Measurements from ENCODE around the gene BRPF3. TPM values are rescaled to one million over a fixed set of nuclear protein-coding genes. Genes with fewer than 3 reads are reported as not detected.

Gene BRPF3
- total RNA-seq, 1 donor from 2014 or later: 12.5 TPM

- H3K4me3 ChIP-seq (ENCODE audit: low read length in 3 of 3): no peak overlapping the region
- H3K9me3 ChIP-seq (ENCODE audit: control insufficient read depth in 3 of 3, low read length in 3 of 3): no peaks in the 10 kb centered on the region
- peaks cover 0 to 6% (median 0%) of the 10 kb centered on the region in 3 donors for H3K4me1 ChIP-seq (ENCODE audit: control insufficient read depth in 3 of 3, insufficient read depth in 3 of 3, low read length in 3 of 3)
- no peaks in the 10 kb centered on the region for H3K36me3 ChIP-seq (ENCODE audit: control insufficient read depth in 3 of 3, insufficient read depth in 3 of 3, low read length in 3 of 3)
- H3K27me3 ChIP-seq (ENCODE audit: control insufficient read depth in 3 of 3, insufficient read depth in 3 of 3, low read length in 3 of 3): no peaks in the 10 kb centered on the region
- no peak overlapping the region for H3K9ac ChIP-seq (ENCODE audit: low read depth in 1 of 3, low read length in 3 of 3)
- H3K27ac ChIP-seq (ENCODE audit: low read depth, low read length): no peak overlapping the region
These were observed 55.5 kb downstream of the BRPF3 start for GRCh38 chr6:36252005-36252404.

GRCh38 chr6:36263390-36264000, 67.0 kb downstream of the BRPF3 start:
- H3K9me3 ChIP-seq (ENCODE audit: control insufficient read depth in 3 of 3, low read length in 3 of 3): peaks cover 2 to 8% (median 5%) of the 10 kb centered on the region in 3 donors
- H3K36me3 ChIP-seq (ENCODE audit: control insufficient read depth in 3 of 3, insufficient read depth in 3 of 3, low read length in 3 of 3): no peaks in the 10 kb centered on the region
- H3K4me3 ChIP-seq (ENCODE audit: low read length in 3 of 3): no peak overlapping the region
- peaks cover 5 to 10% (median 8%) of the 10 kb centered on the region in 3 donors for H3K27me3 ChIP-seq (ENCODE audit: control insufficient read depth in 3 of 3, insufficient read depth in 3 of 3, low read length in 3 of 3)
- no peaks in the 10 kb centered on the region for H3K4me1 ChIP-seq (ENCODE audit: control insufficient read depth in 3 of 3, insufficient read depth in 3 of 3, low read length in 3 of 3)
- no peak overlapping the region for H3K9ac ChIP-seq (ENCODE audit: low read depth in 1 of 3, low read length in 3 of 3)
- H3K27ac ChIP-seq (ENCODE audit: low read depth, low read length): no peak overlapping the region

GRCh38 chr6:36265744-36266143, 69.2 kb downstream of the BRPF3 start:
- H3K9ac ChIP-seq (ENCODE audit: low read depth in 1 of 3, low read length in 3 of 3): no peak overlapping the region
- H3K4me1 ChIP-seq (ENCODE audit: control insufficient read depth in 3 of 3, insufficient read depth in 3 of 3, low read length in 3 of 3): no peaks in the 10 kb centered on the region
- H3K9me3 ChIP-seq (ENCODE audit: control insufficient read depth in 3 of 3, low read length in 3 of 3): peaks cover 2 to 8% (median 5%) of the 10 kb centered on the region in 3 donors
- no peaks in the 10 kb centered on the region for H3K36me3 ChIP-seq (ENCODE audit: control insufficient read depth in 3 of 3, insufficient read depth in 3 of 3, low read length in 3 of 3)
- peaks cover 22 to 28% (median 26%) of the 10 kb centered on the region in 3 donors for H3K27me3 ChIP-seq (ENCODE audit: control insufficient read depth in 3 of 3, insufficient read depth in 3 of 3, low read length in 3 of 3)
- no peak overlapping the region for H3K4me3 ChIP-seq (ENCODE audit: low read length in 3 of 3)
- H3K27ac ChIP-seq (ENCODE audit: low read depth, low read length): no peak overlapping the region

- Histone ChIP-seq H3K4me1 (ENCODE audit: control insufficient read depth in 3 of 3, insufficient read depth in 3 of 3, low read length in 3 of 3) (no peaks in the 10 kb centered on the region), H3K9ac (ENCODE audit: low read depth in 1 of 3, low read length in 3 of 3) (no peak overlapping the region), H3K27ac (ENCODE audit: low read depth, low read length) (no peak overlapping the region), H3K9me3 (ENCODE audit: control insufficient read depth in 3 of 3, low read length in 3 of 3) (peaks cover 2 to 8% (median 5%) of the 10 kb centered on the region in 3 donors), H3K4me3 (ENCODE audit: low read length in 3 of 3) (no peak overlapping the region), H3K36me3 (ENCODE audit: control insufficient read depth in 3 of 3, insufficient read depth in 3 of 3, low read length in 3 of 3) (no peaks in the 10 kb centered on the region), H3K27me3 (ENCODE audit: control insufficient read depth in 3 of 3, insufficient read depth in 3 of 3, low read length in 3 of 3) (peaks cover 31 to 37% (median 35%) of the 10 kb centered on the region in 3 donors)
These were observed 70.5 kb downstream of the BRPF3 start for GRCh38 chr6:36266913-36267644.

- peaks cover 34 to 40% (median 40%) of the 10 kb centered on the region in 3 donors for H3K27me3 ChIP-seq (ENCODE audit: control insufficient read depth in 3 of 3, insufficient read depth in 3 of 3, low read length in 3 of 3)
These were observed 71.4 kb downstream of the BRPF3 start for GRCh38 chr6:36267731-36268477.

GRCh38 chr6:36268478-36269275, 72.1 kb downstream of the BRPF3 start:
- Histone ChIP-seq H3K9ac (ENCODE audit: low read depth in 1 of 3, low read length in 3 of 3) (no peak overlapping the region), H3K27me3 (ENCODE audit: control insufficient read depth in 3 of 3, insufficient read depth in 3 of 3, low read length in 3 of 3) (peaks cover 34 to 40% (median 40%) of the 10 kb centered on the region in 3 donors), H3K4me1 (ENCODE audit: control insufficient read depth in 3 of 3, insufficient read depth in 3 of 3, low read length in 3 of 3) (no peaks in the 10 kb centered on the region), H3K27ac (ENCODE audit: low read depth, low read length) (no peak overlapping the region), H3K9me3 (ENCODE audit: control insufficient read depth in 3 of 3, low read length in 3 of 3) (peaks cover 2 to 8% (median 5%) of the 10 kb centered on the region in 3 donors), H3K4me3 (ENCODE audit: low read length in 3 of 3) (no peak overlapping the region), H3K36me3 (ENCODE audit: control insufficient read depth in 3 of 3, insufficient read depth in 3 of 3, low read length in 3 of 3) (no peaks in the 10 kb centered on the region)

More at GRCh38 chr6:36267731-36268477, 71.4 kb downstream of the BRPF3 start:
- no peak overlapping the region for H3K27ac ChIP-seq (ENCODE audit: low read depth, low read length)
- H3K4me1 ChIP-seq (ENCODE audit: control insufficient read depth in 3 of 3, insufficient read depth in 3 of 3, low read length in 3 of 3): no peaks in the 10 kb centered on the region
- H3K4me3 ChIP-seq (ENCODE audit: low read length in 3 of 3): no peak overlapping the region
- peaks cover 2 to 8% (median 5%) of the 10 kb centered on the region in 3 donors for H3K9me3 ChIP-seq (ENCODE audit: control insufficient read depth in 3 of 3, low read length in 3 of 3)
- H3K9ac ChIP-seq (ENCODE audit: low read depth in 1 of 3, low read length in 3 of 3): no peak overlapping the region
- H3K36me3 ChIP-seq (ENCODE audit: control insufficient read depth in 3 of 3, insufficient read depth in 3 of 3, low read length in 3 of 3): no peaks in the 10 kb centered on the region

- Histone ChIP-seq H3K4me1 (ENCODE audit: control insufficient read depth in 3 of 3, insufficient read depth in 3 of 3, low read length in 3 of 3) (no peaks in the 10 kb centered on the region), H3K9ac (ENCODE audit: low read depth in 1 of 3, low read length in 3 of 3) (no peak within 1 kb of the TSS), H3K27me3 (ENCODE audit: control insufficient read depth in 3 of 3, insufficient read depth in 3 of 3, low read length in 3 of 3) (peaks cover 34 to 44% (median 42%) of the 10 kb centered on the region in 3 donors), H3K9me3 (ENCODE audit: control insufficient read depth in 3 of 3, low read length in 3 of 3) (peaks cover 2 to 8% (median 5%) of the 10 kb centered on the region in 3 donors), H3K27ac (ENCODE audit: low read depth, low read length) (no peak within 1 kb of the TSS), H3K4me3 (ENCODE audit: low read length in 3 of 3) (no peak within 1 kb of the TSS), H3K36me3 (ENCODE audit: control insufficient read depth in 3 of 3, insufficient read depth in 3 of 3, low read length in 3 of 3) (no peaks in the 10 kb centered on the region)
These were observed 73.5 kb downstream of the BRPF3 start, which contains the start of gene PNPLA1 for GRCh38 chr6:36269834-36270705. PNPLA1 (plus strand) TSS chr6:36270060; CDS start chr6:36270460, 400 bp downstream.

- no peak overlapping the region for H3K27ac ChIP-seq (ENCODE audit: low read depth, low read length)
- H3K9me3 ChIP-seq (ENCODE audit: control insufficient read depth in 3 of 3, low read length in 3 of 3): no peaks in the 10 kb centered on the region
- peaks cover 34 to 51% (median 42%) of the 10 kb centered on the region in 3 donors for H3K27me3 ChIP-seq (ENCODE audit: control insufficient read depth in 3 of 3, insufficient read depth in 3 of 3, low read length in 3 of 3)
- no peaks in the 10 kb centered on the region for H3K36me3 ChIP-seq (ENCODE audit: control insufficient read depth in 3 of 3, insufficient read depth in 3 of 3, low read length in 3 of 3)
- no peaks in the 10 kb centered on the region for H3K4me1 ChIP-seq (ENCODE audit: control insufficient read depth in 3 of 3, insufficient read depth in 3 of 3, low read length in 3 of 3)
- H3K9ac ChIP-seq (ENCODE audit: low read depth in 1 of 3, low read length in 3 of 3): no peak overlapping the region
- H3K4me3 ChIP-seq (ENCODE audit: low read length in 3 of 3): no peak overlapping the region
These were observed 75.7 kb downstream of the BRPF3 start for GRCh38 chr6:36272234-36272633.

- Histone ChIP-seq H3K27me3 (ENCODE audit: control insufficient read depth in 3 of 3, insufficient read depth in 3 of 3, low read length in 3 of 3) (peaks cover 34 to 50% (median 38%) of the 10 kb centered on the region in 3 donors), H3K36me3 (ENCODE audit: control insufficient read depth in 3 of 3, insufficient read depth in 3 of 3, low read length in 3 of 3) (no peaks in the 10 kb centered on the region), H3K9me3 (ENCODE audit: control insufficient read depth in 3 of 3, low read length in 3 of 3) (no peaks in the 10 kb centered on the region)
These were observed 76.5 kb downstream of the BRPF3 start for GRCh38 chr6:36273067-36273466.

More at GRCh38 chr6:36273067-36273466, 76.5 kb downstream of the BRPF3 start:
- H3K27ac ChIP-seq (ENCODE audit: low read depth, low read length): no peak overlapping the region
- no peak overlapping the region for H3K9ac ChIP-seq (ENCODE audit: low read depth in 1 of 3, low read length in 3 of 3)
- H3K4me1 ChIP-seq (ENCODE audit: control insufficient read depth in 3 of 3, insufficient read depth in 3 of 3, low read length in 3 of 3): no peaks in the 10 kb centered on the region
- H3K4me3 ChIP-seq (ENCODE audit: low read length in 3 of 3): no peak overlapping the region
